ENCODE results near the gene GSPT1.

GSPT1 gene

DNA sequence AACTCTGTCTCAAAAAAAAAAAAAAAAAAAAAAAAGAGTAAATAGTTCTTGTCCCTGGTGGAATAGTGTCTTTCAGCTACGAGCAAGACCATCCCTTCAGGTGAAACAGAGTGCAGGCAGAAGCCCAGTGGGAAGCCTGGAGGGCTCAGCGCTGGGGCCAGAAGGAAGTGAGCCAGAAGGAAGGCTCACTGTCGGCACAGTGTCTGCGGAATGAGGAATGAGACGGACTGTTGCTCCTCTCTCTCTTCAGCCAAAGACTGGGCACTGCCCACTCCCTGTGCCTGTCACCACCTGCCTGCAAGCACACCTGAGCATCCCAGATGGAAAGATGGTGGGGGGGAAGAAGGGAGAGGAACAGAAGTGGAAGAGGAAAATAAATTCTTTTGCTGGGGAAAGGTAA is 71.9 kb downstream of the GSPT1 start:
- no peak for DNase-seq (ENCODE audit: low read depth)
- H3K4me3 ChIP-seq (ENCODE audit: low read depth, low read length): no peak overlapping the region
- TF ChIP-seq MYC (IDR thresholded peaks at IDR 0.05; ENCODE audit: low read depth, low read length) (no peak), CTCF (IDR thresholded peaks at IDR 0.05; ENCODE audit: low read depth, low read length) (no peak), MAX (IDR thresholded peaks at IDR 0.05; ENCODE audit: low read depth, low read length) (no peak), POLR2A (IDR thresholded peaks at IDR 0.05; ENCODE audit: extremely low read depth, insufficient read length) (no peak)

DNA sequence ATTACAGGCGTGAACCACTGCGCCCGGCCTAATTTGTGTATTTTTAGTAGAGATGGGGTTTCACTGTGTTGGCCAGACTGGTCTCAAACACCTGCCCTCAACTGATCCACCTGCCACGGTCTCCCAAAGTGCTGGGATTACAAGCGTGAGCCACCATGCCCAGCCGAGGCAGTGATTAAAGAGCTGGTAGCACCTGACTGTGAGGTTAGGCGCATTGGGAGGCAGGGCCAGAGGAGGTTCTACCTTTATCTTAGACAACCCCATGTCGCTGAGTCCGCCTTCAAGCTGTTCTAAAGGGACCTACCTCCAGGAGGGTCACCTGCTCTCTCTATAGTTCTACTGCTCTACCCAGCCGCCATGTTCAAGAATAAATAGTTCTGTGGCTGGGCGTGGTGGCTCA is 72.5 kb downstream of the GSPT1 start:
- DNase-seq (ENCODE audit: low read depth): no peak
- no peak overlapping the region for H3K4me3 ChIP-seq (ENCODE audit: low read depth, low read length)
- TF ChIP-seq MYC (IDR thresholded peaks at IDR 0.05; ENCODE audit: low read depth, low read length) (no peak), POLR2A (IDR thresholded peaks at IDR 0.05; ENCODE audit: extremely low read depth, insufficient read length) (no peak), CTCF (IDR thresholded peaks at IDR 0.05; ENCODE audit: low read depth, low read length) (no peak), MAX (IDR thresholded peaks at IDR 0.05; ENCODE audit: low read depth, low read length) (no peak)

DNA sequence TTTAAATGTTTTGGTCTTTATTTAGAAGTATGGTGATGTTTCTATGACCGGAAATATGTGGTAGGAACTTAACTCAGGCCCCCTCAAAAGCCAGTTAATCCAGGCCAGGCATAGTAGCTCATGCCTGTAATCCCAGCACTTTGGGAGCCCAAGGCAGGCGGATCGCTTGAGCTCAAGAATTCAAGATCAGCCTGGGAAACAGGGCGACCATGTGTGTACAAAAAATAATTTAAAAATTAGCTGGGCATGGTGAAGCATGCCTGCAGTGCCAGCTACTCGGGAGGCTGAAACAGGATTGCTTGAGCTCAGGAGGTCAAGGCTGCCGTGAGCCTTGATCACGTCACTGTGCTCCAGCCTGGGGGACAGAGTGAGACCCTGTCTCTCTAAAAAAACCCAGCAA is 74.7 kb downstream of the GSPT1 start:
- TF ChIP-seq MAX (IDR thresholded peaks at IDR 0.05; ENCODE audit: low read depth, low read length) (no peak), CTCF (IDR thresholded peaks at IDR 0.05; ENCODE audit: low read depth, low read length) (no peak), MYC (IDR thresholded peaks at IDR 0.05; ENCODE audit: low read depth, low read length) (no peak), POLR2A (IDR thresholded peaks at IDR 0.05; ENCODE audit: extremely low read depth, insufficient read length) (no peak)
- no peak for DNase-seq (ENCODE audit: low read depth)

GRCh38 chr16:11836650-11837244 is 79.0 kb downstream of the GSPT1 start:
- no peak for TF ChIP-seq POLR2A (IDR thresholded peaks at IDR 0.05; ENCODE audit: extremely low read depth, insufficient read length)
- no peak for TF ChIP-seq MAX (IDR thresholded peaks at IDR 0.05; ENCODE audit: low read depth, low read length)
- no peak for TF ChIP-seq MYC (IDR thresholded peaks at IDR 0.05; ENCODE audit: low read depth, low read length)
- TF ChIP-seq CTCF (IDR thresholded peaks at IDR 0.05; ENCODE audit: low read depth, low read length): no peak
- H3K4me3 ChIP-seq (ENCODE audit: low read depth, low read length): no peak overlapping the region
- no peak for DNase-seq (ENCODE audit: low read depth)

More for the DNA sequence above, 74.7 kb downstream of the GSPT1 start:
- no peak overlapping the region for H3K4me3 ChIP-seq (ENCODE audit: low read depth, low read length)

DNA sequence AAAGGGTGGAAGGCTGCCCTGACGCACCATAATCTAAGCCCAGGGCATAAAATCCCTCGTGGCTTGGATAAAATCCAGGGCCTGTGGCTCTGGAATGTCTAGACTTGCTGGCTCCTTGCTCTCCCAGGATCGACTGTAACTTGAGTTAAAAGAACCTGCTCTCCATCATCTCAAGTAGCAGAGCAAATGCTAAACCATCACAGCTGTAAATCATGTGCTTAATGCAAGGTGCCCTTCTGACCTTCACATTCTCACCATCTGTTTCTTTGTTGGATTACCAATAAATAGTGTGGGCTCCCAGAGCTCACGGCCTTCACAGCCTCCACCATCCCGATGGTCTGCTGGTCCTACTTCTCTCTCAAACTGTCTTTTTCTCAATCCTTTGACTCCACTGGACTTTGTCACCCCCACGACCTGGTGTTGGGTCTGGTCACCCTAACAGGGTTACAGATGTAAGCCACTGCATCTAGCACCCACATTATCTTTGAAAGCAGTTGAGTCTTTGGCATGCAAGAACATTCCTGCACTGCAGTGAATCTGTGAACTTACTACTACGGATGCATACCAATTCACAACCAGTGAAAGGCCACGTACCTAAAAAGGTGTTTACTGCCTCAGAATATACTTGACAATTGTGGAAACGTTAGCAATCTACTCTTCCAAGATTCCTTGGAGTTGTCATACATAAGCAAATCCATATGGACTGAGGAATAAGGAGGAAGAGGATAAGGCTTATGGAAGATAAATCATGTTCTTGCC is 79.7 kb downstream of the GSPT1 start:
- no peak overlapping the region for H3K4me3 ChIP-seq (ENCODE audit: low read depth, low read length)
- DNase-seq (ENCODE audit: low read depth): no peak
- TF ChIP-seq MYC (IDR thresholded peaks at IDR 0.05; ENCODE audit: low read depth, low read length) (no peak), CTCF (IDR thresholded peaks at IDR 0.05; ENCODE audit: low read depth, low read length) (no peak), MAX (IDR thresholded peaks at IDR 0.05; ENCODE audit: low read depth, low read length) (no peak), POLR2A (IDR thresholded peaks at IDR 0.05; ENCODE audit: extremely low read depth, insufficient read length) (peak; percentile 14)
